ENCODE results near the gene SPI1.
A peak's percentile ranks its signal among the peaks of the same experiment; 100 is the strongest.

The SPI1 gene

GRCh38 chr11:47387944-47388696 lies 9.8 kb upstream of the SPI1 start:
- DNase-seq, result no peak

GRCh38 chr11:47384498-47384897 lies 6.2 kb upstream of the SPI1 start:
- no peak for DNase-seq

GRCh38 chr11:47383071-47383470 lies 4.7 kb upstream of the SPI1 start:
- no peak for DNase-seq

- no peak for DNase-seq
Measured at GRCh38 chr11:47380078-47380477, 1.7 kb upstream of the SPI1 start.

- DNase-seq, result no peak
Measured at GRCh38 chr11:47379317-47379716, 970 bp upstream of the SPI1 start.

GRCh38 chr11:47378836-47379170 lies 456 bp upstream of the SPI1 start:
- no peak for DNase-seq

- DNase-seq, result no peak
Measured at GRCh38 chr11:47377571-47378009, 757 bp downstream of the SPI1 start.

GRCh38 chr11:47376525-47377371 lies 1.6 kb downstream of the SPI1 start:
- no peak for DNase-seq

- no peak for DNase-seq
Measured at GRCh38 chr11:47376107-47376524, 2.2 kb downstream of the SPI1 start.

- no peak for DNase-seq
Measured at GRCh38 chr11:47375546-47376085, 2.7 kb downstream of the SPI1 start.

- no peak for DNase-seq
Measured at GRCh38 chr11:47375020-47375419, 3.3 kb downstream of the SPI1 start.

- no peak for DNase-seq
Measured at GRCh38 chr11:47374720-47375019, 3.7 kb downstream of the SPI1 start.

GRCh38 chr11:47373876-47374719 lies 4.2 kb downstream of the SPI1 start:
- DNase-seq, result peak; percentile 78 to 81

GRCh38 chr11:47372422-47372821 lies 5.9 kb downstream of the SPI1 start:
- DNase-seq, result no peak

GRCh38 chr11:47369676-47370075 lies 8.7 kb downstream of the SPI1 start:
- DNase-seq, result no peak

- DNase-seq, result no peak
Measured at GRCh38 chr11:47366020-47366490, 12.3 kb downstream of the SPI1 start.

- no peak for DNase-seq
Measured at GRCh38 chr11:47361419-47361818, 16.9 kb downstream of the SPI1 start.

GRCh38 chr11:47360341-47360740 lies 18.0 kb downstream of the SPI1 start:
- DNase-seq, result no peak

GRCh38 chr11:47359586-47359985 lies 18.8 kb downstream of the SPI1 start:
- DNase-seq, result no peak

- DNase-seq, result no peak
Measured at GRCh38 chr11:47359162-47359561, 19.2 kb downstream of the SPI1 start.

GRCh38 chr11:47358731-47359051 lies 19.7 kb downstream of the SPI1 start:
- DNase-seq, result no peak

GRCh38 chr11:47357985-47358730 lies 20.2 kb downstream of the SPI1 start:
- DNase-seq, result no peak

- no peak for DNase-seq
Measured at GRCh38 chr11:47356998-47357329, 21.4 kb downstream of the SPI1 start.
